SK-N-SH treated with all-trans-retinoic acid at 6 μM for 48 hours (cell line): ENCODE measurements around the gene VPREB1.
"Not testable (repeated sequence)": the region's sequence is repeated elsewhere in the genome, so short reads cannot be mapped to it uniquely, and the experiment has no call there.

Experiments
- PPARA ChIP-seq: fragments of 250-450 bp; sonication (Bioruptor Pico); IDR thresholded peaks from 2 replicates; pipeline ENCODE4 v1.5.0; 2020; ENCODE audit warnings: mild to moderate bottlenecking, borderline replicate concordance
- TOX ChIP-seq: fragments of 250-450 bp; sonication (Bioruptor Pico); IDR thresholded peaks from 2 replicates; pipeline ENCODE4 v1.8.0; 2021; ENCODE audit warnings: mild to moderate bottlenecking, moderate library complexity, borderline replicate concordance
- ZNF565 ChIP-seq: fragments of 450-650 bp; formaldehyde crosslinking; conservative IDR thresholded peaks from 2 replicates; pipeline ENCODE4 v1.5.0; 2020; ENCODE audit warnings: low read depth, mild to moderate bottlenecking, moderate library complexity
- TF ChIP-seq, protein P1 (sequence below): fragments of 250-450 bp; sonication (Bioruptor Pico); IDR thresholded peaks from 2 replicates; pipeline ENCODE4 v1.8.0; 2020; ENCODE audit warnings: mild to moderate bottlenecking, moderate library complexity, borderline replicate concordance

- TF ChIP-seq ZNF565; TOX (CRISPR knock-in tag); PPARA (CRISPR knock-in tag): not testable (repeated sequence)
- TF ChIP-seq, protein P1, sequence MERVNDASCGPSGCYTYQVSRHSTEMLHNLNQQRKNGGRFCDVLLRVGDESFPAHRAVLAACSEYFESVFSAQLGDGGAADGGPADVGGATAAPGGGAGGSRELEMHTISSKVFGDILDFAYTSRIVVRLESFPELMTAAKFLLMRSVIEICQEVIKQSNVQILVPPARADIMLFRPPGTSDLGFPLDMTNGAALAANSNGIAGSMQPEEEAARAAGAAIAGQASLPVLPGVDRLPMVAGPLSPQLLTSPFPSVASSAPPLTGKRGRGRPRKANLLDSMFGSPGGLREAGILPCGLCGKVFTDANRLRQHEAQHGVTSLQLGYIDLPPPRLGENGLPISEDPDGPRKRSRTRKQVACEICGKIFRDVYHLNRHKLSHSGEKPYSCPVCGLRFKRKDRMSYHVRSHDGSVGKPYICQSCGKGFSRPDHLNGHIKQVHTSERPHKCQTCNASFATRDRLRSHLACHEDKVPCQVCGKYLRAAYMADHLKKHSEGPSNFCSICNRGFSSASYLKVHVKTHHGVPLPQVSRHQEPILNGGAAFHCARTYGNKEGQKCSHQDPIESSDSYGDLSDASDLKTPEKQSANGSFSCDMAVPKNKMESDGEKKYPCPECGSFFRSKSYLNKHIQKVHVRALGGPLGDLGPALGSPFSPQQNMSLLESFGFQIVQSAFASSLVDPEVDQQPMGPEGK (CRISPR knock-in tag), result not testable (repeated sequence)
Measured at GRCh38 chr22:22292656-22293055, 48.1 kb downstream of the VPREB1 start.
